Measurements from ENCODE around the gene CLIC1. TPM values are rescaled to one million over a fixed set of nuclear protein-coding genes. Genes with fewer than 3 reads are reported as not detected.

CLIC1 gene
- total RNA-seq, 2 experiments from 2014 or later, result 61.2 to 61.5 TPM

DNA sequence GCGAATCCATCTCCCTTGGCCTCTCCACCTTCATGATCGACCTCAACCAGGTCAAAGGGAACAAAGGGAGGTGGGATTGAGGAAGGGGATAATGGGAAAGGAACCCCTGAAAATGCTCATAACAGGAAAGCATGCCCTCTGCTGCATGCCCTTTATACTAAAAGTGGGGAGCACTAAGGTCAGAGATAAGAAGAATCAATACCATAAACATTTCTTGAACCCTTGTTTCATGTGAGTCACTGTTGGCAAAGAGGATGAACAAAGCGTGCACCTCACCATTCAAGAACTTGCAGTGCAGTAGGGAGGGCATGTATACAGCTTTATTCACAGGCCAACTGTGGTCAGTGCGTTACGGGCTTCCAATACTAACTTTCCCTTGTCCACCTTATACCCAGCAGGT, 24.5 kb upstream of the CLIC1 start:
- H3K27ac ChIP-seq (ENCODE audit: low read depth in 1 of 2, low read length in 2 of 2), result no peak overlapping the region
- peaks cover 2% of the 10 kb centered on the region for H3K36me3 ChIP-seq (ENCODE audit: insufficient read depth, low read length)
- ATAC-seq (ENCODE audit: poor library complexity) (no peak), DNase-seq (no peak)
- no peaks in the 10 kb centered on the region for H3K27me3 ChIP-seq (ENCODE audit: control insufficient read depth in 1 of 2, insufficient read depth in 2 of 2, low read length in 2 of 2)
- no peak overlapping the region for H3K4me3 ChIP-seq (ENCODE audit: low read length)
- TF ChIP-seq CTCF (IDR thresholded peaks at IDR 0.05), result no peak
- Mint-ChIP-seq H3K36me3 (ENCODE audit: low read depth) (peaks cover 4% of the 10 kb centered on the region), H3K4me3 (no peak overlapping the region), H3K4me1 (ENCODE audit: low read depth) (no peaks in the 10 kb centered on the region), H3K27ac (no peak overlapping the region), H3K27me3 (no peaks in the 10 kb centered on the region), H3K9me3 (no peaks in the 10 kb centered on the region)
- H3K4me1 ChIP-seq (ENCODE audit: insufficient read depth, low read length), result no peaks in the 10 kb centered on the region
- POLR2A ChIA-PET, result no interaction called here
- no peaks in the 10 kb centered on the region for H3K9me3 ChIP-seq (ENCODE audit: control insufficient read depth in 1 of 2, insufficient read depth in 1 of 2, low read length in 2 of 2)
- intact Hi-C loops (cut with DNase I, micrococcal nuclease), result no loop called here
- CTCF ChIA-PET, result no interaction called here

DNA sequence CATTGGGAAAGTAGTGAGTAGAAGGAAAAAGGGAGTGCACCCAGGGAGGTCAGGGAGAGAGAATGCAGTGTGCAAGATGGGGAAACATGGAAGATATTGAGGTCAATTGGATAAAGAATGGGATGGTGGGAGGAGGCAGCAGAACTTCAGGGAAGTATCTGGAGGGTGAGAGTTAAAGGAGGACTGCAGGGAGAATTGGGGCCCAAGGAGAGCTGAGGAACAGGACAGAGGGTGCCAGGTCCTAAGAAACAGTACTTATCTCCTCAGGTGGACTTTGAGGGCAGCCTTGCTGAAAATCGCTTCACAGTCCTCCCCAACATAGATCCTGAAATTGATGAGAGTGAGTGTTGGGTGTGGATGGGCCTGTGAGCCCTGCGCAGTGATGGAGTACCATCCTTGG, 22.0 kb upstream of the CLIC1 start:
- POLR2A ChIA-PET, result no interaction called here
- Mint-ChIP-seq H3K27me3 (no peaks in the 10 kb centered on the region), H3K4me1 (ENCODE audit: low read depth) (no peaks in the 10 kb centered on the region)

GRCh38 chr6:31752739-31753319, 16.5 kb upstream of the CLIC1 start:
- Mint-ChIP-seq H3K27me3 (no peaks in the 10 kb centered on the region), H3K4me1 (ENCODE audit: low read depth) (no peaks in the 10 kb centered on the region), H3K9me3 (no peaks in the 10 kb centered on the region), H3K27ac (no peak overlapping the region), H3K36me3 (ENCODE audit: low read depth) (no peaks in the 10 kb centered on the region), H3K4me3 (no peak overlapping the region)
- DNase-seq (no peak), ATAC-seq (ENCODE audit: poor library complexity) (no peak)
- H3K36me3 ChIP-seq (ENCODE audit: insufficient read depth, low read length), result no peaks in the 10 kb centered on the region
- ChIA-PET POLR2A (no interaction called here), CTCF (no interaction called here)
- no peak overlapping the region for H3K27ac ChIP-seq (ENCODE audit: low read depth in 1 of 2, low read length in 2 of 2)
- H3K9me3 ChIP-seq (ENCODE audit: control insufficient read depth in 1 of 2, insufficient read depth in 1 of 2, low read length in 2 of 2), result no peaks in the 10 kb centered on the region
- no peaks in the 10 kb centered on the region for H3K4me1 ChIP-seq (ENCODE audit: insufficient read depth, low read length)
- intact Hi-C loops (cut with DNase I, micrococcal nuclease), result no loop called here
- no peak overlapping the region for H3K4me3 ChIP-seq (ENCODE audit: low read length)
- no peak for TF ChIP-seq CTCF (IDR thresholded peaks at IDR 0.05)
- no peaks in the 10 kb centered on the region for H3K27me3 ChIP-seq (ENCODE audit: control insufficient read depth in 1 of 2, insufficient read depth in 2 of 2, low read length in 2 of 2)

More for the DNA sequence above, 22.0 kb upstream of the CLIC1 start:
- ATAC-seq (ENCODE audit: poor library complexity) (no peak), DNase-seq (no peak)
- Histone ChIP-seq H3K27me3 (ENCODE audit: control insufficient read depth in 1 of 2, insufficient read depth in 2 of 2, low read length in 2 of 2) (no peaks in the 10 kb centered on the region), H3K27ac (ENCODE audit: low read depth in 1 of 2, low read length in 2 of 2) (no peak overlapping the region), H3K4me1 (ENCODE audit: insufficient read depth, low read length) (no peaks in the 10 kb centered on the region), H3K4me3 (ENCODE audit: low read length) (no peak overlapping the region), H3K9me3 (ENCODE audit: control insufficient read depth in 1 of 2, insufficient read depth in 1 of 2, low read length in 2 of 2) (no peaks in the 10 kb centered on the region), H3K36me3 (ENCODE audit: insufficient read depth, low read length) (peaks cover 2% of the 10 kb centered on the region)
- intact Hi-C loops (cut with DNase I, micrococcal nuclease), result no loop called here
- Mint-ChIP-seq H3K36me3 (ENCODE audit: low read depth) (peaks cover 4% of the 10 kb centered on the region), H3K9me3 (no peaks in the 10 kb centered on the region), H3K27ac (no peak overlapping the region), H3K4me3 (no peak overlapping the region)
- CTCF ChIA-PET, result interaction anchor here (0.6 to 1.8 kb wide), 2 partner anchors 12 to 90 kb away, joined by 3 to 6 read pairs; no protein-coding TSS in a partner anchor
- no peak for TF ChIP-seq CTCF (IDR thresholded peaks at IDR 0.05)

Measured in CD4-positive, alpha-beta T cell (primary cell).